Mesenchymal stem cell (in vitro differentiated cells and primary cell): ENCODE results near the gene ARSG.

Experiments used
- DNase-seq: peaks from one replicate; pipeline ENCODE4 v3.0.0-alpha.2; 2013
- H2AFZ ChIP-seq: one replicate; pipeline ENCODE4 v1.6.1; 2013; ENCODE audit warnings: low read depth, mild to moderate bottlenecking, control low read depth, inconsistent platforms, low read length, moderate library complexity
- H2AK5ac ChIP-seq: 2 replicates; pipeline ENCODE4 v1.6.1; 2013; ENCODE audit warnings: low read length, moderate library complexity, mild to moderate bottlenecking, inconsistent platforms; ENCODE audit not compliant: severe bottlenecking
- H2BK120ac ChIP-seq: one replicate; pipeline ENCODE4 v1.6.1; 2013; ENCODE audit warnings: low read depth, mild to moderate bottlenecking, inconsistent platforms, low read length, moderate library complexity
- H2BK12ac ChIP-seq, 2 experiments: one replicate each; pipeline ENCODE4 v1.6.1; 2013; ENCODE audit warnings: inconsistent platforms in 2 of 2, low read length in 2 of 2, mild to moderate bottlenecking in 2 of 2, moderate library complexity in 2 of 2, control low read depth in 1 of 2
- H2BK15ac ChIP-seq: one replicate; pipeline ENCODE4 v1.6.1; 2013; ENCODE audit warnings: mild to moderate bottlenecking, low read depth, inconsistent platforms; ENCODE audit not compliant: poor library complexity, severe bottlenecking
- H2BK5ac ChIP-seq: 2 replicates; pipeline ENCODE4 v1.6.1; 2013; ENCODE audit warnings: low read depth, mild to moderate bottlenecking, low read length, control low read depth, inconsistent platforms; ENCODE audit not compliant: poor library complexity, severe bottlenecking
- H3K14ac ChIP-seq, 2 experiments: one replicate each; pipeline ENCODE4 v1.6.1; 2013; ENCODE audit warnings: inconsistent platforms in 2 of 2, low read length in 2 of 2, control low read depth in 1 of 2, mild to moderate bottlenecking in 1 of 2, moderate library complexity in 1 of 2
- H3K18ac ChIP-seq, 2 experiments: one replicate each; pipeline ENCODE4 v1.6.1; 2013; ENCODE audit warnings: inconsistent platforms in 2 of 2, low read length in 2 of 2, control low read depth in 1 of 2, low read depth in 1 of 2, mild to moderate bottlenecking in 1 of 2
- H3K23ac ChIP-seq, 2 experiments: one replicate each; pipeline ENCODE4 v1.6.1; 2013; ENCODE audit warnings: inconsistent platforms in 2 of 2, low read length in 2 of 2, mild to moderate bottlenecking in 2 of 2, moderate library complexity in 2 of 2, control low read depth in 1 of 2
- H3K27ac ChIP-seq: 2 replicates; pipeline ENCODE4 v1.5.1; 2013; ENCODE audit warnings: mild to moderate bottlenecking, moderate library complexity, low read length, control low read depth, inconsistent platforms; ENCODE audit not compliant: poor library complexity, severe bottlenecking
- H3K27me3 ChIP-seq, 2 experiments: 2 replicates each; pipeline versions ENCODE4 v1.6.1 to v1.7.0; 2013; ENCODE audit warnings: low read length in 2 of 2, mild to moderate bottlenecking in 2 of 2, moderate library complexity in 2 of 2, control low read depth in 1 of 2, inconsistent platforms in 1 of 2; ENCODE audit not compliant: control insufficient read depth in 1 of 2, insufficient read depth in 1 of 2
- H3K36me3 ChIP-seq, 2 experiments: 2 replicates each; pipeline versions ENCODE4 v1.6.1 to v1.7.0; 2013; ENCODE audit warnings: low read length in 2 of 2, control low read depth in 1 of 2, inconsistent platforms in 1 of 2, low read depth in 1 of 2, mild to moderate bottlenecking in 1 of 2; ENCODE audit not compliant: insufficient read depth in 2 of 2, control insufficient read depth in 1 of 2
- H3K4ac ChIP-seq, 2 experiments: one replicate each; pipeline ENCODE4 v1.6.1; 2013; ENCODE audit warnings: inconsistent platforms in 2 of 2, low read length in 2 of 2, mild to moderate bottlenecking in 2 of 2, moderate library complexity in 2 of 2, control low read depth in 1 of 2, low read depth in 1 of 2
- H3K4me1 ChIP-seq: 2 replicates; pipeline ENCODE4 v1.6.1; 2013; ENCODE audit warnings: low read depth, low read length, control low read depth; ENCODE audit not compliant: control insufficient read depth, insufficient read depth
- H3K4me2 ChIP-seq: 2 replicates; pipeline ENCODE4 v1.6.1; 2013; ENCODE audit warnings: low read length, mild to moderate bottlenecking, inconsistent platforms; ENCODE audit not compliant: poor library complexity, severe bottlenecking
- H3K4me3 ChIP-seq, 2 experiments: 2 replicates each; pipeline versions ENCODE4 v1.5.1 to v1.7.0; 2013; ENCODE audit warnings: low read length in 2 of 2, mild to moderate bottlenecking in 2 of 2, control low read depth in 1 of 2, low read depth in 1 of 2; ENCODE audit not compliant: insufficient read depth in 1 of 2
- H3K79me1 ChIP-seq: replicated peaks from 2 replicates; pipeline ENCODE4 v1.6.1; 2013; ENCODE audit warnings: mild to moderate bottlenecking, control low read depth, low read length, inconsistent platforms; ENCODE audit not compliant: poor library complexity, severe bottlenecking
- H3K9ac ChIP-seq: 2 replicates; pipeline ENCODE4 v1.7.0; 2013; ENCODE audit warnings: mild to moderate bottlenecking, low read length, moderate library complexity
- H3K9me3 ChIP-seq: 2 replicates; pipeline ENCODE4 v1.7.0; 2013; ENCODE audit warnings: mild to moderate bottlenecking, low read length; ENCODE audit not compliant: control insufficient read depth
- H4K8ac ChIP-seq: one replicate; pipeline ENCODE4 v1.6.1; 2013; ENCODE audit warnings: inconsistent platforms, mild to moderate bottlenecking, low read length, moderate library complexity
- H4K91ac ChIP-seq: one replicate; pipeline ENCODE4 v1.6.1; 2013; ENCODE audit warnings: mild to moderate bottlenecking, low read length, inconsistent platforms
- WGBS: methylation state at CpG from one replicate; pipeline ENCODE4 v1.1.7; 2013; ENCODE audit warnings: mixed read lengths; 5-methylcytosine and 5-hydroxymethylcytosine counted together

ARSG gene

GRCh38 chr17:68315930-68316329, 24.6 kb downstream of the ARSG start:
- Histone ChIP-seq H4K91ac (peak overlapping the region; percentile 18), H3K27ac (no peak overlapping the region), H3K4me2 (no peak overlapping the region), H3K27me3 (no peaks in the 10 kb centered on the region), H3K36me3 (no peaks in the 10 kb centered on the region), H2AK5ac (no peak overlapping the region), H2BK15ac (no peak overlapping the region), H3K18ac (no peak overlapping the region), H4K8ac (no peak overlapping the region), H2BK5ac (no peak overlapping the region), H2BK12ac (no peak overlapping the region), H3K14ac (no peak overlapping the region), H3K79me1 (no peaks in the 10 kb centered on the region), H3K9ac (no peak overlapping the region), H3K4me3 (no peak overlapping the region), H3K4me1 (peaks cover 10% of the 10 kb centered on the region), H3K23ac (no peak overlapping the region), H2AFZ (no peak overlapping the region), H3K4ac (no peak overlapping the region), H2BK120ac (no peak overlapping the region), H3K9me3 (no peaks in the 10 kb centered on the region)
- WGBS = 94% methylated on average over 4 of the region's 4 CpGs
- no peak for DNase-seq

- no peak overlapping the region for H2BK120ac ChIP-seq
- no peak overlapping the region for H3K27ac ChIP-seq
- H2AFZ ChIP-seq = no peak overlapping the region
- no peak overlapping the region for H3K23ac ChIP-seq
- no peak overlapping the region for H3K4me2 ChIP-seq
- no peak overlapping the region for H4K8ac ChIP-seq
- no peaks in the 10 kb centered on the region for H3K36me3 ChIP-seq
- no peak overlapping the region for H3K18ac ChIP-seq
- H3K27me3 ChIP-seq = no peaks in the 10 kb centered on the region
- no peak overlapping the region for H3K9ac ChIP-seq
- DNase-seq = no peak
- no peak overlapping the region for H3K4ac ChIP-seq
- no peak overlapping the region for H3K14ac ChIP-seq
- WGBS = 97% methylated on average over 6 of the region's 6 CpGs
- H2AK5ac ChIP-seq = no peak overlapping the region
- no peak overlapping the region for H4K91ac ChIP-seq
- no peak overlapping the region for H2BK15ac ChIP-seq
- no peak overlapping the region for H2BK5ac ChIP-seq
- H3K4me3 ChIP-seq = no peak overlapping the region
- peaks cover 8% of the 10 kb centered on the region for H3K4me1 ChIP-seq
- no peaks in the 10 kb centered on the region for H3K79me1 ChIP-seq
- no peaks in the 10 kb centered on the region for H3K9me3 ChIP-seq
- no peak overlapping the region for H2BK12ac ChIP-seq
Measured at GRCh38 chr17:68317458-68317857, 26.2 kb downstream of the ARSG start.

- no peak overlapping the region for H2BK5ac ChIP-seq
- H4K8ac ChIP-seq = no peak overlapping the region
- WGBS = 58% methylated on average over 8 of the region's 8 CpGs
- no peak overlapping the region for H2BK120ac ChIP-seq
- no peak overlapping the region for H3K14ac ChIP-seq
- H3K79me1 ChIP-seq = no peaks in the 10 kb centered on the region
- H2AFZ ChIP-seq = no peak overlapping the region
- H3K4me3 ChIP-seq = no peak overlapping the region
- no peak overlapping the region for H4K91ac ChIP-seq
- no peaks in the 10 kb centered on the region for H3K9me3 ChIP-seq
- no peak overlapping the region for H3K18ac ChIP-seq
- H2BK12ac ChIP-seq = peak overlapping the region in 1 of 2 experiments; percentile 21
- H2BK15ac ChIP-seq = no peak overlapping the region
- no peak overlapping the region for H2AK5ac ChIP-seq
- H3K23ac ChIP-seq = no peak overlapping the region
- H3K4ac ChIP-seq = no peak overlapping the region
- no peak overlapping the region for H3K9ac ChIP-seq
- H3K27ac ChIP-seq = no peak overlapping the region
- no peaks in the 10 kb centered on the region for H3K27me3 ChIP-seq
- peak; percentile 94 for DNase-seq
- no peak overlapping the region for H3K4me2 ChIP-seq
- H3K36me3 ChIP-seq = no peaks in the 10 kb centered on the region
- peaks cover 4% of the 10 kb centered on the region for H3K4me1 ChIP-seq
Measured at GRCh38 chr17:68318103-68318991, 27.1 kb downstream of the ARSG start.

GRCh38 chr17:68319410-68320162, 28.3 kb downstream of the ARSG start:
- WGBS = 88% methylated on average over 12 of the region's 12 CpGs
- Histone ChIP-seq H3K79me1 (no peaks in the 10 kb centered on the region), H3K4me1 (peaks cover 4% of the 10 kb centered on the region), H3K4me2 (no peak overlapping the region), H2AK5ac (no peak overlapping the region), H4K8ac (no peak overlapping the region), H2BK12ac (no peak overlapping the region), H3K23ac (no peak overlapping the region), H3K14ac (no peak overlapping the region), H3K9ac (no peak overlapping the region), H2BK120ac (no peak overlapping the region), H3K4ac (no peak overlapping the region), H3K9me3 (no peaks in the 10 kb centered on the region), H3K4me3 (no peak overlapping the region), H2BK5ac (no peak overlapping the region), H3K27me3 (no peaks in the 10 kb centered on the region), H2AFZ (no peak overlapping the region), H3K36me3 (no peaks in the 10 kb centered on the region), H3K18ac (no peak overlapping the region), H3K27ac (no peak overlapping the region), H2BK15ac (no peak overlapping the region), H4K91ac (no peak overlapping the region)
- DNase-seq = no peak
